ENCODE measurements around the gene ABCC9. TPM values are rescaled to one million over a fixed set of nuclear protein-coding genes. Genes with fewer than 3 reads are reported as not detected.
A peak's percentile ranks its signal among the peaks of the same experiment; 100 is the strongest.

ABCC9 gene
- total and polyA plus RNA-seq, 2 donors (not counting 3 experiments of a cell fraction or from before 2014, with no cell fraction given): under 0.01 TPM; not detected in 1

DNA sequence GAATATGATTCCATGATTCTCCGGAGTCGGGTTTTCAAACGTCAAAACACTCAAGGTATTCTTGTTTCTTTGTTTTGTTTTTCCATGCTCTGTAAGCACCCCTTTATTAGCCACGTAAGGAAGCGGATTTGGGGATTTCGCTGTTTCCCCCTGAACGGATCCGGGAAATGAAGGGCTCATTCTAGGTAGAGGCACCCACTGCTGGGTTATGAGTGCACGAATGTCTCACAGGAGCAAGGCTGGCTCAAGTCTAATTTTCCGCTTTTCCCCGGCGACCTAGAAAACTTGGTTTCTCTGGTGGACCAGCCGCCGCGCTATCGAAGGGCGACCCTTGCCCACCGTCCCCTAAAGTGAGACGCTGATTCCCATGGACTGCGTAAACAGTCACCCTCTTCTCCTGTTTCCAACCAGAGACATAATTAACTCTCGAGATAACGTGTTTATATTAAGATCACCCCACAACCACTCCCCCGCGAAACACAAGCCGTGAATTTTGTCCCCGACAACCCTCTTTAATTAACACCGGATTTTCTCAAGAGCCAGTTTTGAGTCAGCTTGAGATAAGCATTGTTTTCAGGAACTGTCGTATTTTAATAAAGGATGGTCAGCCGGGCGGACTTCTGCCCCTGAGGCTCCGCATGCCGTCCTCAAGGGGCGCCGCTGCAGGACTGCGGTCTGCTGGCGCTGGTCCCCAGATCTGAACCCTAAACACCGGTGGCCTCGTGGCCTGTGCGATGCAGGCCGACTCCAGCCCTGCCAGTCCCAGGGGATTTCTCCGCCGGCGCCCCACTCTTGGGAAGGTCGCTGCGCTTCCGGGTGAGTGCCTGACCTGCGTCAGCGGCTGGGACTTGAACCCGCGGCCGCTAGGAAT is 515 bp upstream of the ABCC9 start:
- no peaks in the 10 kb centered on the region for H3K36me3 ChIP-seq (ENCODE audit: control insufficient read depth in 2 of 2, extremely low read depth in 1 of 2, insufficient read depth in 2 of 2, low read length in 2 of 2)
- peak overlapping the region; percentile 50 for H2AFZ ChIP-seq (ENCODE audit: low read depth, low read length)
- peaks cover 33 to 47% of the 10 kb centered on the region in 2 experiments for H3K27me3 ChIP-seq (ENCODE audit: control insufficient read depth in 2 of 2, insufficient read depth in 2 of 2, low read length in 2 of 2)
- TF ChIP-seq, protein P1, sequence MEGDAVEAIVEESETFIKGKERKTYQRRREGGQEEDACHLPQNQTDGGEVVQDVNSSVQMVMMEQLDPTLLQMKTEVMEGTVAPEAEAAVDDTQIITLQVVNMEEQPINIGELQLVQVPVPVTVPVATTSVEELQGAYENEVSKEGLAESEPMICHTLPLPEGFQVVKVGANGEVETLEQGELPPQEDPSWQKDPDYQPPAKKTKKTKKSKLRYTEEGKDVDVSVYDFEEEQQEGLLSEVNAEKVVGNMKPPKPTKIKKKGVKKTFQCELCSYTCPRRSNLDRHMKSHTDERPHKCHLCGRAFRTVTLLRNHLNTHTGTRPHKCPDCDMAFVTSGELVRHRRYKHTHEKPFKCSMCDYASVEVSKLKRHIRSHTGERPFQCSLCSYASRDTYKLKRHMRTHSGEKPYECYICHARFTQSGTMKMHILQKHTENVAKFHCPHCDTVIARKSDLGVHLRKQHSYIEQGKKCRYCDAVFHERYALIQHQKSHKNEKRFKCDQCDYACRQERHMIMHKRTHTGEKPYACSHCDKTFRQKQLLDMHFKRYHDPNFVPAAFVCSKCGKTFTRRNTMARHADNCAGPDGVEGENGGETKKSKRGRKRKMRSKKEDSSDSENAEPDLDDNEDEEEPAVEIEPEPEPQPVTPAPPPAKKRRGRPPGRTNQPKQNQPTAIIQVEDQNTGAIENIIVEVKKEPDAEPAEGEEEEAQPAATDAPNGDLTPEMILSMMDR (IDR thresholded peaks at IDR 0.05; ENCODE audit: extremely low read depth in 1 of 2, insufficient read depth in 1 of 2, low read depth in 1 of 2, low read length in 2 of 2): peak in 1 of 2 donors; percentile 22
- TF ChIP-seq JUN (IDR thresholded peaks at IDR 0.05; ENCODE audit: borderline replicate concordance, insufficient read depth, insufficient read length, low read depth) (no peak), EZH2 (IDR thresholded peaks at IDR 0.05; ENCODE audit: borderline replicate concordance, low read depth, low read length, severe bottlenecking) (peak; percentile 76)
- H3K9ac ChIP-seq (replicated peaks; ENCODE audit: extremely low read depth, insufficient read depth, low read length): no peak overlapping the region
- DNase-seq (ENCODE audit: low read depth, low spot score) (peak; percentile 20), FAIRE-seq (peak; percentile 15)
- H3K27ac ChIP-seq (ENCODE audit: insufficient read depth, low read depth, low read length): no peak overlapping the region
- dilution Hi-C loops (cut with MboI; ENCODE audit: extremely low pct_ligation_motif_present, low sequenced_read_pairs) (no loop called here), intact Hi-C loops (cut with micrococcal nuclease) (no loop called here)
- H3K79me2 ChIP-seq (ENCODE audit: control insufficient read depth, insufficient read depth, low read length): no peaks in the 10 kb centered on the region
- CTCF ChIA-PET: interaction anchor here (1.2 kb wide), 1 partner anchor 15 kb away, joined by 3 read pairs; no protein-coding TSS in a partner anchor
- POLR2A ChIA-PET: no interaction called here
- H3K4me3 ChIP-seq (replicated peaks in 1 of 3; ENCODE audit: insufficient read depth in 1 of 3, low read depth in 1 of 3, low read length in 3 of 3): peak overlapping the region; percentile 4 to 44 (median 7)
- no peaks in the 10 kb centered on the region for H3K9me1 ChIP-seq (replicated peaks; ENCODE audit: control insufficient read depth, extremely low read depth, insufficient read depth, low read length)
- peak overlapping the region; percentile 54 for H3K4me2 ChIP-seq (ENCODE audit: insufficient read depth, low read length)
- H3K4me1 ChIP-seq (ENCODE audit: control insufficient read depth, extremely low read depth, insufficient read depth, low read length): peaks cover 12% of the 10 kb centered on the region
- BruUV-seq (replicated peaks): no TSS peak
- H4K20me1 ChIP-seq (replicated peaks; ENCODE audit: control insufficient read depth, extremely low read depth, insufficient read depth, low read length): no peaks in the 10 kb centered on the region
- H3K9me3 ChIP-seq (replicated peaks; ENCODE audit: control insufficient read depth, insufficient read depth, low read length): no peaks in the 10 kb centered on the region

- no peak overlapping the region for H3K27ac ChIP-seq (ENCODE audit: insufficient read depth, low read depth, low read length)
- dilution Hi-C loops (cut with MboI; ENCODE audit: extremely low pct_ligation_motif_present, low sequenced_read_pairs): no loop called here
- TF ChIP-seq, protein P1 (IDR thresholded peaks at IDR 0.05; ENCODE audit: extremely low read depth in 1 of 2, insufficient read depth in 1 of 2, low read depth in 1 of 2, low read length in 2 of 2): no peak
- TF ChIP-seq JUN (IDR thresholded peaks at IDR 0.05; ENCODE audit: borderline replicate concordance, insufficient read depth, insufficient read length, low read depth) (no peak), EZH2 (IDR thresholded peaks at IDR 0.05; ENCODE audit: borderline replicate concordance, low read depth, low read length, severe bottlenecking) (no peak), POLR2AphosphoS5 (IDR thresholded peaks at IDR 0.05; ENCODE audit: insufficient read depth, low read depth, low read length) (no peak), POLR2A (IDR thresholded peaks at IDR 0.05; ENCODE audit: low read depth, low read length) (no peak), FOS (IDR thresholded peaks at IDR 0.05; ENCODE audit: borderline replicate concordance, insufficient read depth, low read length) (no peak), MYC (IDR thresholded peaks at IDR 0.05; ENCODE audit: low read depth, low read length) (no peak), GATA2 (IDR thresholded peaks at IDR 0.05; ENCODE audit: insufficient read depth, insufficient read length, low read depth, low read length) (no peak)
- TF ChIP-seq, protein P2, sequence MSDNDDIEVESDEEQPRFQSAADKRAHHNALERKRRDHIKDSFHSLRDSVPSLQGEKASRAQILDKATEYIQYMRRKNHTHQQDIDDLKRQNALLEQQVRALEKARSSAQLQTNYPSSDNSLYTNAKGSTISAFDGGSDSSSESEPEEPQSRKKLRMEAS (IDR thresholded peaks at IDR 0.05; ENCODE audit: insufficient read depth, insufficient read length): no peak
- H3K79me2 ChIP-seq (ENCODE audit: control insufficient read depth, insufficient read depth, low read length): no peaks in the 10 kb centered on the region
- no peak overlapping the region for H2AFZ ChIP-seq (ENCODE audit: low read depth, low read length)
- peaks cover 33 to 47% of the 10 kb centered on the region in 2 experiments for H3K27me3 ChIP-seq (ENCODE audit: control insufficient read depth in 2 of 2, insufficient read depth in 2 of 2, low read length in 2 of 2)
- no peaks in the 10 kb centered on the region for H4K20me1 ChIP-seq (replicated peaks; ENCODE audit: control insufficient read depth, extremely low read depth, insufficient read depth, low read length)
- CTCF ChIA-PET: no interaction called here
- no peaks in the 10 kb centered on the region for H3K9me3 ChIP-seq (replicated peaks; ENCODE audit: control insufficient read depth, insufficient read depth, low read length)
- POLR2A ChIA-PET: no interaction called here
- peaks cover 12% of the 10 kb centered on the region for H3K4me1 ChIP-seq (ENCODE audit: control insufficient read depth, extremely low read depth, insufficient read depth, low read length)
- H3K4me2 ChIP-seq (ENCODE audit: insufficient read depth, low read length): no peak overlapping the region
- BruUV-seq (replicated peaks): no TSS peak
- no peaks in the 10 kb centered on the region for H3K9me1 ChIP-seq (replicated peaks; ENCODE audit: control insufficient read depth, extremely low read depth, insufficient read depth, low read length)
- intact Hi-C loops (cut with micrococcal nuclease): loop anchor here (5.0 kb wide), 1 partner anchor 167 kb away; the partner anchor contains the start of gene KCNJ8
- FAIRE-seq (no peak), DNase-seq (ENCODE audit: low read depth, low spot score) (no peak)
- no peak overlapping the region for H3K9ac ChIP-seq (replicated peaks; ENCODE audit: extremely low read depth, insufficient read depth, low read length)
- H3K4me3 ChIP-seq (replicated peaks in 1 of 3; ENCODE audit: insufficient read depth in 1 of 3, low read depth in 1 of 3, low read length in 3 of 3): no peak overlapping the region
- no peaks in the 10 kb centered on the region for H3K36me3 ChIP-seq (ENCODE audit: control insufficient read depth in 2 of 2, extremely low read depth in 1 of 2, insufficient read depth in 2 of 2, low read length in 2 of 2)
These were observed 1.8 kb downstream of the ABCC9 start for GRCh38 chr12:21939435-21939834.
